GM10847 (cell line): ENCODE measurements around the gene CUTC.

Experiments used
- POLR2A ChIP-seq: IDR thresholded peaks from 2 replicates; pipeline ENCODE4 v1.6.1; 2011; ENCODE audit not compliant: insufficient read length; ENCODE audit errors: extremely low read depth

CUTC gene, protein sequence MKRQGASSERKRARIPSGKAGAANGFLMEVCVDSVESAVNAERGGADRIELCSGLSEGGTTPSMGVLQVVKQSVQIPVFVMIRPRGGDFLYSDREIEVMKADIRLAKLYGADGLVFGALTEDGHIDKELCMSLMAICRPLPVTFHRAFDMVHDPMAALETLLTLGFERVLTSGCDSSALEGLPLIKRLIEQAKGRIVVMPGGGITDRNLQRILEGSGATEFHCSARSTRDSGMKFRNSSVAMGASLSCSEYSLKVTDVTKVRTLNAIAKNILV

DNA sequence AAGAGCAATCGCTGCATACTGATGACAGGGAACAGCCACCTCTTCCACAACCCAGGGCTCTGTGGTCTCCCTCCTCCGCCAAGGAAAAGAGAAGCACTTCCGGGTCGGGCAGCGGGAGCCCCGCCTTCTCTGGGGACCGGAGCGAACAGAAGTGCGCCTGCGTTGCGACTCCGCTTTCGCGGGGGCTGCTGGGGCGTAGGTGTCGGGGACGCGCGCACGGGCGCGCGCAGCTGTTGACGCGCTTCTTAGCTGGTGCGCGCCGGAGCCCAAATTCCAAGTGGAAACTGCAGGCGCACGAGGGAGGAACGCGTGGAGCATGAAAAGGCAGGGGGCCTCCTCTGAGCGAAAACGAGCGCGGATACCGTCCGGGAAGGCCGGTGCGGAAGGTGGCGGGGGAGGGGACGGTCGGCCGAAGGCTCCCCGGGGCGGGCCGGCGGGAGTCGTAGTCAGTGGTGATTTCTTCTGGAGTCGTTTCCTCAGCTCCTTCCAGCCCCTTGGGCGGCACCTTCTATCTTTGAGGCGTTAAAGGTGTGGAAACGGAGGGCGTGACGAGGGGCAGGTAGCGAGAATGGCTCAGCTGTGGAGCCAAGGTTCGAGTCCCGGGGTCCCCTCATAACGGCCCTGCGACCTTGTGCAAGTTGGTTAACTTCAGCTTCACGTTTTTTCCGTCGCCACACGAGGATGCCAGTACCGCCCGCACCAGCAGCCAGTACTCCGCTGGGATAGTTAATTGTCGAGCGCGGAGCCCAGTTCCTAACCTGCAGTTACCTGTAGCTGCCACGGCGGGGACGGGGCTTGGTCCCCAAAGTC, at the start of gene CUTC, which contains the start of gene COX15:
Gene CUTC, plus strand, starts transcription at position 202 of the 810 bp plus-strand sequence. Its CDS starts 115 bp downstream, at position 317.
Gene COX15, minus strand, starts transcription at position 95 of the 810 bp plus-strand sequence. Its CDS starts 78 bp downstream, at position 17.
- peak; percentile 85 for TF ChIP-seq POLR2A

DNA sequence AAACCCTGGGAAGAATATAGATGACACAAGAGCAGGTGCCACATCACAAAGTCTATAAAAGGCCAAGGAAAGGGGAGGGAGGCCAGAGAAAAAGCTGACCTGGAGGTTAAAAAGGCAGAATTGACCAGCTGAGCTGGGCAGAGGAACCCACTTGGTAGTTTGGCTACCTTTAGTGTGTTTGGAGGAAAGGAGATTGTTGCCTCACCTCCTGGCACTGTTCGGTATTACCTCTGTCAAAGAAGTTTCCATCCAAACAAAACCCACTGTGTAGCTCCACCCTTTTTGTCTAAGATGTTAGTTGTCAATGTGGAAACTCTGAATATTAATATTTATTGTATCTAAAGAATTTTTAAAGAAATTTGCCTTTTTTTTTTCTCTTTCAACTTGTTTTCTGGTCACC, 49.3 kb upstream of the CUTC start:
- no peak for TF ChIP-seq POLR2A

DNA sequence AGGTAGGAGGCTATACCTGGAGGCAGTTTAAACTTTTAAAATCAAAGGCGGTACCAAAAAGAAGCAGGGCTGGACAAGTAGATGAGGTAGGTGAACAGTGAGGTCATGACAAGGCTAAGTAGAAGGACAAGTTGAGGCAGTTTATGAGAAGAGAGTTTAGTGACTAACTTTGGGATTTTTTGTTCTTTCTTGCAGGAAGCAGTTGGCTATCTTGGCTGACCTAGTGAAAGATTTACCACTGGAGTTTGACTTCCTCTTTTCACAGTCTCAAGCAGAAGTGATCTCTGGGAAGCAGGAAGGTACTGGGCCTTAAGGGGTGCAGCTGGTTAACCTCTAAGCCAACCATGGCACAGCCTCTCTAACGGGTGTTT, 46.5 kb upstream of the CUTC start:
- no peak for TF ChIP-seq POLR2A

DNA sequence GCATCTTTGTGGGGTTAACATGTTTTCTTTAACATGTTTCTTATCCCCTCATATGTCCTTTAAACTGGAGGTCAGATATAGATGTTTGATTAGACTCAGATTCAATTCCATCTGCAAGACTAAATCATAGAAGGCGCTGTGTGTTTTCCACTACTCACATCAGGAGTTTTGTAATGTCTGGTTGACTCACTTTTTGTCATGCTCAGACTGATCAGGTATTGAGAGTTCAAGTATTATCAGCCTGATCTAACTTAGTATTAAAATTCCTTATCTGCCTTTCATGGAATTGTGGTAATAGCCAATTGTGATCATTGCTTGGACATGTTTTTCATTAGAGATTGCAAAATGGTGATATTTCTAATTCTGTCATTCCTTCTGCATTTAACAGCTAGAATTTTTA, 42.6 kb upstream of the CUTC start:
- TF ChIP-seq POLR2A = no peak

DNA sequence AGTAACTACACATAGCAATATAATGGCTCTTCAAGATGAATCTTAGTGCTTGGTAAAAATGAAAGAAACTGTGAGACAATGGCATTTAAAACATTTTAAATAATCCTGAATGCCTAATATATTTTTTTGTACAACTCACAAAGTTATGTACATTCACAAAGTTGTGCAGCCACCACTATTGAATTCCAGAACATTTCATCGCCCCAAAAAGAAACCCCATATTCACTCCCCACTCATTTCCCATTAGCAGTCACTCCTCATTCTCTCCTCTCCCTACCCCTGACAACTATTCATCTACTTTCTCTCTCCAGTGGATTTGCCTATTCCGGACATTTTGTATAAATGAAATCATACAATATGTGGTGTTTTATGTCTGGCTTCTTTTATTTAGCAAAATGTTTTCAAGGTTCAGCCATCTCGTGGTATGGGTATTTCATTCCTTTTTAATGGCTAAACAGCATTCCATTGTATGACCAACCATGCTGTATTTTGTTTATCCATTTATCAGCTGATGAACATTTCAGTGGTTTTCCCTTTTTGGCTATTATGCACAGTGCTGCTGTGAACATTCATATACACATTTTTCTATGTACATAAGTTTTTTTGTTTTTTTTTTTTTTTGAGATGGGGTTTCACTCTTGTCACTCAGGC, 38.0 kb upstream of the CUTC start:
- no peak for TF ChIP-seq POLR2A

DNA sequence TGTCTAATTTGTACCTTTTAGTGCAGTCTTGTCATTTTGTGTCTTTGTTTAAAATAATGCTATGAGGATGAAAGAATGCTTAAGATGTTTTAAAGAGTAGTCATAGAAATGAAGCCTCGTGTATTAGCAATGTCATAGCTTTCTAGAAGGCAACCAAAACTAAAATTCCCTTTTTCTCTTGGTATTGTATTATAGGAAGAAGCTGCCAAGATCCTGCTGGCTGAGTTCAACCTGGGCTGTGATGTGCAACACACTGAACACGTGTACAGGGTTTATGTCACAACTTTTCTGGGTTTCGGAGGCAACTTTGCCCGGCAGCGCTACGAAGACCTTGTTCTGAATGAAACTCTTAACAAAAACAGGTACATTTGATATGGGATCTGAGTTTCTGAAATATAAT, 36.3 kb upstream of the CUTC start:
- TF ChIP-seq POLR2A = no peak

DNA sequence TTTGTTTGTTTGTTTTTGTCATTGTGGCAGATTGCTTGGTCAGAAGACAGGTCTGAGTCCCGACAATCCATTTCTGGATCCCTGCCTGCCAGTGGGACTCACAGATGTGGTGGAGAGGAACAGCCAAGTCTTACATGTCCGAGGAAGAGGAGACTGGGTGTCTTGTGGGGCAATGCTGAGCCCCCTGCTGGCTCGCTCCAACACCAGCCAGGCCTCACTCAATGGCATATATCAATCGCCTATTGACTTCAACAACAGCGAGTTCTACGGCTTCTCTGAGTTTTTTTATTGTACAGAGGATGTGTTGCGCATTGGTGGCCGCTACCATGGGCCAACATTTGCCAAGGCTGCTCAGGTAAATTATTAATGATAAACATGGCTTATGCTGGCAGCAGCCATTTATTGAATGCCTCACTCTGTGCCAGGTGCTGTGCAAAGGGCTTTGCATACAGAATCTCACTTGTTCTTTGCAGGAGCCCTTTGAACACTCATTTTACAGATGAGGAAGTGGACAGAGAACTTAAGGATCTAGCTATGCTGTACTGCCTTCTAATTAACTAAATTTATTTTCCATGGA, 33.4 kb upstream of the CUTC start:
- TF ChIP-seq POLR2A = no peak

DNA sequence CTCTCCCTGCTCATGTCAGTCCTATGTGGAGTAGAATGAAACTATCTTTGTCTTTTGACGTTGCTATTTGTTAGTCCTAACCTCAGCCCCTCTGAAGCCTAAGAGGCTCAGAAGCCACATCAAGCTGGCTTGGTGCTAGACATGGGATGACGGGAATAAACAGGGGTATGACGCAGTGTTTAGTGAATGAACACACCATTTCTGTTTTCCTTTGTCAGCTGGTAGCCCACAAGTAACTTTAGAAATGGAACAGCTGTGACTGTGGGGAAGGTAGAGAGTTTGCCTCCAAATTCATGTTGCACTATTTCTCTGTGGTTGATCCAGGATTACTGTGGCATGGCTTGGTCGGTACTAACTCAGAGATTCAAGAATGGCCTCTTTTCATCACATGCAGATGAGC, 31.4 kb upstream of the CUTC start:
- TF ChIP-seq POLR2A = no peak

DNA sequence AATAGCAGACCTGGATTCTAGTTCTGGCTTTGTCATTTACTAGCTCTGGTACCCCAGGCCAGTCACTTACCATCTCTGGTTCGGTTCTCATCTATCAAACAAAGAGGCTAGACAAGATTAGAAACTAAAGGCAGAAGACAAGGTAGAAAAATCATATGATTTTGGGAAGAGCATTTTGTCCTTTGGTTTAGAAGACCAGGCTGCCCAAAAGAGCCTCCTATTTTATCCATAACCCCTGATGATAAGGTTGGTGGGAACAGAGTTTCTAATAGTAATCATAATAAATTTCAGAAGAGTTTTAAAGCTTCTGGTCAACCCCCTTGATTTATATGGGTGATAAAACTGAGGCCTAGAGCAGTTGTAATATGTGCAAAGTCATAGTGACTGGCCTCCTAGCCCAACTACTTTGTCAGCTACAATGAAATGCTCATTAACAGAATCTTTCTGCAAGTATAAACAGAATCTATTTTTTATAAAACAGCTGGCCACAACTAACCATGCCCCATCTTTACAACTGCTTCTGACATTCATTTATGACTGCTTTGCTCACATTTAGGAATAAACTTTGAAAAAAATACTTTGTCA, 23.5 kb upstream of the CUTC start:
- no peak for TF ChIP-seq POLR2A

DNA sequence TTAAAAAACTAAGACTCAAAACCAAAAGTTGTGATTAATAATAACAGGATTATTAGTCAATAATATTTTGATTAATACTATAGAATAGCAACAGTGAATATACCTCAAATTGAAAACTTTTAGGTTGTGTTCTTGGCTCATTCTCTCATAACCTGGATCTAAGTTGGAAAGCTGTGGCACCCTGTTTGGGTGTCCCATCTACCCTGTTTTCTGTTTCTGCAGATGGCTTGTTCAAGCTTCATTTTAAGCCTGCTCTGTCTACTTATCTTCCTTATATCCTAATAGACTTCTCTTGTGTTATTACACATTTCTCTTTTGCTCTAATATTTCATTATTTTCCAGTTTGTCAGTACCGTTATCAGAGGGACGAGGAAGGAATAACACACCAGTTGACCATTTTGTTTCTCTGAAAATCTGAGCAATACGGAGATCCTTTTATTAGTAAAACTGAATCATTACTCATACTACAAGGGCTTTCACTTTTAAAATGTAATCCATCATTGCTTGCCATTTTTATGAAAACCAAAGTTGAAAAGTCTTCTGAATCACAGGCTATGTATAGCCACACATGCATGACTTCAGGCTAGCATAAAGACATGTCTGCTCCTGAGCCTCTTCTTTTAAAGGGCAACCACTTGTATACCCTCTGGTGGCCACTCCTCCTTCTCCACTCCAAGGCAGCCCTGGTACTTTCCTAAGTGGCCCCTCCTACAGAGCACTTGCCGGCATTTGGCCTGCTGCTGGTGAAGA, 22.4 kb upstream of the CUTC start:
- no peak for TF ChIP-seq POLR2A

DNA sequence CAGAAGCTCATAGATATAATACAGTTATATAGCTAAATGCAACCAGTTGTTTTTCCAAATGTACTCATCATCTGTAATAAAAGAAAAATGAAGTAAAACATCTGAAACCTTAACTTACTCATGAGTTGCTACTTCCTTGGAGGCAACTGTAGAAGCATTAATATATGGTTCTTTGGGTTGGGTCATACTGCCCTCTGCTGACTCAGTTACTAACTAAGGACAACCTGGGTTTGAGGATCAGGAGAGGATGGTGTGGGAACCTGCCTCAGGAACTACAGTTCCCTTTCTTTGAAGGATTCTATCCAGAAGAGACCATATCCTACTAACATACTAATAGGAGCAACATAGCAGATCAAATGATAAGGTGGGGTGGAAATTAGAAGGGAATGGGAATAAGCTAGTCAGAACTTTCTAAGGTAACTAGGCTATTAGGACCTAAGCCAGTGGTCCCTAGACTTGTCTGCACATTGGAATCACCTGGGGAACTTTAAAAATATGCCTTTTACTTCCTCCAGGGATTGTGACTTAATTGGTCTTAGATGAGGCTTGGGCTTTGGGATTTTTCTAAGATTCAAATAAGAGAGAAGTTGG, 20.8 kb upstream of the CUTC start:
- no peak for TF ChIP-seq POLR2A

DNA sequence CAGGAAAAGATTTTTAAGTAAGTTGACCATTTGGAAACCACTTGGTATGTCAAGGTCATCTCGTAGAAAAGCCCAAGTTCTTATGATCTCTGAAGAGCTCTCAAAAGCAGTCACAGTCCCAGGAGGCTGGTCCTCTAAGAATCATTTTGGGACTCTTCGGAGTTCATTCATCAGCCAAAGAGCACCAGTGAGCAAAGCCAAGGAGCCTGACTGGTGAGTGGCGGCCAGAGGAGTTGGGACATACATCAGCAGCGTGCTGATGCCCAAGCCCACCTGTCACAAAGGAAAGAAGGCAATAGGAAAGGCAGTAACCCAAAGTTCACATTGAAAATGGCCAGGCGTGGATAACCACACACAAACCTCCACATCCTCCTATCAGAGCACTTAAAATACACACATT, 17.6 kb upstream of the CUTC start:
- TF ChIP-seq POLR2A = no peak

DNA sequence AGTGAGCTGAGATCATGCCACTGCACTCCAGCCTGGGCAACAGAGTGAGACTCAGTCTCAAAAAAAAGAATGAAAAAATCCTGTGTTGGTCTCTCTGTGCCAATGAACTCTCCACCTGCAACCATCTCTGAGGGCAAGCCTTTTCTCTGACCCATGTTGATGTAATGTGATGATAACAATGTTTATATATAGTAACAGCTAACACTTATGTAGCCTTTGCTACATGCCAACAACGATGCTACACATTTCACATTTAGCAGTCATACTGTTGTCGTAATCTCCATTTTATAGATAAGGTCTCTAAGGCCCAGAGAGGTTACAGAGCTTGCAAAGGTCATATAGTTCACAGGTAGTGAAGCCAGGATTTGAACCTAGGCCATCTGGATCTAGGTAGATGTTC, 11.6 kb upstream of the CUTC start:
- TF ChIP-seq POLR2A = no peak

DNA sequence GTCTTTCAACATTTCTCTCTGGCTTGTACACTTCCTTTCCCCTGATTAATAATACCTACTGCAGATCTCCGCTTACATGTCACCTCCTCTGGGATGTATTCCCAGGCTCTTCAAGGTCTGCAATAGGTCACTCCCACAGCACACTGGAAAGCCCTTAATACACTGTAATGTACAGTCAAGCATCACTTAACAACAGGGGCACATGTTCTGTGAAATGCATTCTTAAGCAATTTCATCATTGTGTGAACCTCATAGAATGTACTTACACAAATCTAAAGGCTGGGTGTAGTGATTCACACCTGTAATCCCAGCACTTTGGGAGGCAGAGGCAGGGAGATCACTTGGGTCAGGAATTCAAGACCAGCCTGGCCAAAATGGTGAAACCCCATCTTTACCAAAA, 2.0 kb upstream of the CUTC start:
- no peak for TF ChIP-seq POLR2A

DNA sequence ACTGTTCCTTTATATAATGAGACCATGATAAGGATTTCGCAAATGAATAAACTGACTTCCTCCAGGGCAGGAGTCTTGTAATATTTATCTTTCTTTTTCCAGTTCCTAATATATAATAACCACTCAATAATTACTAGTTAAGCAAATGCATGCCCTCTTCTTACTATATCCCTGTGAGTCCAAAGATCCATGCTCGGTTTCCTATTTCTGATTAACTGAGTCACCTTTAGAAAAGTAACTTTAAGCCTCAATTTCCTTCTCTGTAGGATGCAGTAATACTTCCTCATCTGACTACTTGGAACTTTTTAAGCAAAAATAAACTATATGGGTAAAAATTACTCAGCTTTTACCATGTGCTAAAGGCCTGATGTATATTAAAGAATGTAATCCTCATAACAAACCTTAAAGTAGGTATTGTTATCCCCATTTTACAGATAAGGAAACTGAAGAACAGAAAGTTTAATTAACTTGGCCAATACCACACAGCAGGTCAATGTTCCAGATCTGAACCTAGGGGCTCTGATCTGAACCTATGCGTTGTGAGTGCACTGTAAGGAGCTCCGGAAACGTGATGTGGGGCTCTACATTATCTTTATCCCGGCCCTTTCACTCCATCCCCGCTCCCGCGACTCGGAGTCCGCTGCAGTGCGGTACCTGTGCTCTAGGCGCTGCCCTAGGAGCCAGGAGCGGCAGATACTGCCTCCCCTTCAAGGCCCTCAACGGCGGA, 565 bp upstream of the CUTC start:
- TF ChIP-seq POLR2A = no peak
